Epithelial cell of esophagus (primary cell): ENCODE data around the gene TPSAB1.
"Not testable (repeated sequence)": the region's sequence is repeated elsewhere in the genome, so short reads cannot be mapped to it uniquely, and the experiment has no call there.

Source experiments
- DNase-seq: peaks from one replicate; pipeline ENCODE4 v3.0.0; 2010; ENCODE audit warnings: low read depth
- H3K4me3 ChIP-seq: 2 replicates; pipeline ENCODE4 v1.5.1; 2011; ENCODE audit warnings: mild to moderate bottlenecking, low read length, control low read depth
- TF ChIP-seq, protein P1 (sequence below): IDR thresholded peaks from 2 replicates; pipeline ENCODE4 v1.5.1; 2011; ENCODE audit warnings: low read depth, mild to moderate bottlenecking, low read length, control low read depth, inconsistent platforms; ENCODE audit not compliant: insufficient read depth; ENCODE audit errors: missing control alignments

The TPSAB1 gene

DNA sequence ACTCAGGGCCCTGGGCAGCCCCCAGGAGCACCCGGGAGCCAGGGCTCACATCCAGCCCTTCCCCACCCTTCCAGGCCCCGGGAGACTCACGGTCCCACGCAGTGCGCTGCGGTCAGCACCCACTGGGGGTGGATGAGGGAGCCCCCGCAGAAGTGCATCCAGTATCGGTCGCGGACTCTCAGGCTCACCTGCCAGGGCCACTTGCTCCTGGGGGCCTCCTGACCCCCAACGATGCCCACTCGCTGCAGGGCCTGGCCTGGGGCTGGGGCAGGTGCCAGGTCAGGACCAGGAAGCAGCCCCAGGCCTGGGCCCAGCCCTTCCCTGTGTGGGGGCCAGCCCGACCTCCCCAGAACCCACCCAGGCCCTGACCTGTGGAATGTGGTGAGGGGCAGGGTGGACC, 11.0 kb upstream of the TPSAB1 start:
- H3K4me3 ChIP-seq, DNase-seq: not testable (repeated sequence)

DNA sequence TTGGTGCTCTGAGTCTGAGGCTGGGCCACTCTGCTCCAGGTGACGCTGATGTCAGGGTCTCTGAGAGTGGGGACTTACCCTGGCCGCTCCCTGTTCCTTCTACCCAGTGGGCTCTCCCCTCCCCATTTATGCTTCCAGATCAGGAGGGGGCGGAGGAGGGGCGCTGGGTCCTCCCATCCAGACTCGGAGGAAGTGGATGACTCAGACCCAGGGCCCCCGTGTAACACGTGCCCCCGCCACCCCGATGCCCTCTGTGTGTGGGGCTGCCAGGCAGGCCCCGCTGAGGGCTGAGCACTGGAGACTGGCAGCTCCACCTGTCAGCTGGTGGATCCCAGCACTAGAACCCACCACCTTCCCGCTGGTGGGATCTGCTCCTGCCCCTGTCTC, 10.4 kb upstream of the TPSAB1 start, which contains the start of gene TPSB2:
Gene TPSB2 (minus strand): TSS at position 101 of the 387 bp plus-strand sequence. CDS start 233 bp downstream, outside the sequence.
- DNase-seq, H3K4me3 ChIP-seq: not testable (repeated sequence)

DNA sequence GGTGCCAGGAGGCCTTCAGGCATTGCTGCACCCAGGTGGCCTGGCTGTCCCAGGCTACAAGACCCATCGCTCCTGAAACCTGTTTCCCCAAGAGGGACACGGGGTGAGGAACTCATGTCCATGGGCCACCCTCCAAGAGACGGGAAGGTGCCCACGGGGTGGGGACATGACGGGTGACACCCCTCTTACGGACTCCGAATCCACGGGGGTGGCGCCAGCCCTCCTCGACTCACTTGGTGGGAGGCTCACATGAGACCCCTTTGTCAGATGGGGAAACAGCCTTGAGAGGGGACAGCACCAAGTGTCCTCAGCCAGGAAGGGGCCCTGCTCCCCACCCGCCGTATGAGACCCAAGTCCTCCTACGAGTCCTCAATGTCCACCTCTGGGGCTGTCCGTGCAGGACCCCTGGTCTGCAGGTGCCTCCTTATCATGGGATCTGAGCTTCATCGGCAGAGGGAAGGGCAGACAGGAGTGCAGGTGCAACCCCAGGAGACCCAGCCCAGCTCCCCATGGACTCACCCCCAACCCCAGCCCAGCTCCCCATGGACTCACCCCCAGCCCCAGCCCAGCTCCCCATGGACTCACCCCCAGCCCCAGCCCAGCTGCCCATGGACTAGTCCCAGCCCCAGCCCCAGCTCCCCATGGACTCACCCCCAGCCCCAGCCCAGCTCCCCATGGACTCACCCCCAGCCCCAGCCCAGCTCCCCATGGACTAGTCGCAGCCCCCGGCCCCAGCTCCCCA, 9.9 kb upstream of the TPSAB1 start:
- not testable (repeated sequence) for H3K4me3 ChIP-seq, DNase-seq

GRCh38 chr16:1231301-1231700, 9.2 kb upstream of the TPSAB1 start:
- not testable (repeated sequence) for H3K4me3 ChIP-seq, DNase-seq

DNA sequence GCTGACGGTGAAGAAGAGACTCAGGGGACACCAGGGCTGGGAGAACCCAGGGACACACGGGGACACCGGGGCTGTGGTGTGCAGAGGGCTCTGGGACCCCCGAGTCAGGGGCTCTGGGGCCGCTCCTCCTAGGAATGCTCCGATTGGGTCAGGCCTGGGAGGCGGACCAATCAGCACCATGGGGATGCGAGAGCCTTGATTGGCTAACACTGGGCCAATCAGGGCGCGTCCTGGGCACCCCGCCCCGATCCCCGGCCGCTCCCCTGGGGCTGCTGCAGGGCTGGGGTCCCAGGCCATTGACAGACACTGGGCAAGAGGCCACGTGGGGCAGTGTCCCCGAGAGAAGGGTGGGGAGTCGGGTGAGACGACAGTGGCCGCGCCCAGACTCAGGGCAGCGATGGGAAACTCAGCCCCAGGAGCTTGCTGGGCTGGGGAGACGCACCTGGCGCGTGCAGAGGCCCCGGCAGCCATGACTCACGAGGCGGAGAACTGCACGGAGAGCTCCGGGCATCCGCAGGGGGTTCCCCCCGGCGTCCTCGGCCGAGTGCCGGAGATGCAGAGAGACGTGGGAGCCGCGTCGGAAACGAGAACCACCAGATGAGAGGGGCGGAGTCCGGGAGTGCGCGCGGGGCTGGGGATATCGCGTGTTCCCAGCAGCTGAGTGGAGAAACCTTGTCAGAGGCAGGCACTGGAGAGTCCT, 8.3 kb upstream of the TPSAB1 start:
- H3K4me3 ChIP-seq, DNase-seq: not testable (repeated sequence)

DNA sequence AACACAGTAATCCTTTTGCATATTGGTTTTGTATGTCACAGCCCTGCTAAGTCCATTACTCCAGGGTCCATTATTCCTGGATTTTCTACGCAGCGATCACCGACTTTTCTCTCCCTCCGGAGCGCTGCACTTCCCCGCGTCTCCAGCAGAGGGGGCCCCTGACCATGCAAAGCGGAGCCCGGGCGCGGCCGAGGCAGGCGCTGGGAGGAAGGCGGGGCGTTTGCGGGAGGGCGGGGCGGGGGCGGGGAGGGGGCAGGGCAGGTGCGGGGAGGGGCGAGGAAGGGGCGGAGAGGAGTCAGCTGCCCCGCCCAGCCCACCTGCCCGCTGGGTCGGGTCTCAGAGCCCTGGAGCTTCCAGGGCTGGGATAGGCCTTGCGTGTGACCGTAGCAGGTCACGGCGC, 3.8 kb upstream of the TPSAB1 start:
- not testable (repeated sequence) for H3K4me3 ChIP-seq, DNase-seq

GRCh38 chr16:1237990-1238389, 2.5 kb upstream of the TPSAB1 start:
- no peak for DNase-seq
- TF ChIP-seq, protein P1, sequence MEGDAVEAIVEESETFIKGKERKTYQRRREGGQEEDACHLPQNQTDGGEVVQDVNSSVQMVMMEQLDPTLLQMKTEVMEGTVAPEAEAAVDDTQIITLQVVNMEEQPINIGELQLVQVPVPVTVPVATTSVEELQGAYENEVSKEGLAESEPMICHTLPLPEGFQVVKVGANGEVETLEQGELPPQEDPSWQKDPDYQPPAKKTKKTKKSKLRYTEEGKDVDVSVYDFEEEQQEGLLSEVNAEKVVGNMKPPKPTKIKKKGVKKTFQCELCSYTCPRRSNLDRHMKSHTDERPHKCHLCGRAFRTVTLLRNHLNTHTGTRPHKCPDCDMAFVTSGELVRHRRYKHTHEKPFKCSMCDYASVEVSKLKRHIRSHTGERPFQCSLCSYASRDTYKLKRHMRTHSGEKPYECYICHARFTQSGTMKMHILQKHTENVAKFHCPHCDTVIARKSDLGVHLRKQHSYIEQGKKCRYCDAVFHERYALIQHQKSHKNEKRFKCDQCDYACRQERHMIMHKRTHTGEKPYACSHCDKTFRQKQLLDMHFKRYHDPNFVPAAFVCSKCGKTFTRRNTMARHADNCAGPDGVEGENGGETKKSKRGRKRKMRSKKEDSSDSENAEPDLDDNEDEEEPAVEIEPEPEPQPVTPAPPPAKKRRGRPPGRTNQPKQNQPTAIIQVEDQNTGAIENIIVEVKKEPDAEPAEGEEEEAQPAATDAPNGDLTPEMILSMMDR: no peak
- H3K4me3 ChIP-seq: no peak overlapping the region

- not testable (repeated sequence) for DNase-seq
Observed at GRCh38 chr16:1238909-1239308, 1.6 kb upstream of the TPSAB1 start.

GRCh38 chr16:1239575-1239974, 930 bp upstream of the TPSAB1 start:
- DNase-seq, H3K4me3 ChIP-seq: not testable (repeated sequence)

More at GRCh38 chr16:1238909-1239308, 1.6 kb upstream of the TPSAB1 start:
- H3K4me3 ChIP-seq: not testable (repeated sequence)

- H3K4me3 ChIP-seq: not testable (repeated sequence)
Observed at GRCh38 chr16:1241081-1241480, 576 bp downstream of the TPSAB1 start.

GRCh38 chr16:1243363-1243762, 2.9 kb downstream of the TPSAB1 start:
- DNase-seq, H3K4me3 ChIP-seq: not testable (repeated sequence)

More at GRCh38 chr16:1241081-1241480, 576 bp downstream of the TPSAB1 start:
- not testable (repeated sequence) for DNase-seq

GRCh38 chr16:1243907-1244850, 3.7 kb downstream of the TPSAB1 start:
- not testable (repeated sequence) for DNase-seq, H3K4me3 ChIP-seq

GRCh38 chr16:1244881-1245280, 4.4 kb downstream of the TPSAB1 start:
- no peak for DNase-seq
- TF ChIP-seq, protein P1: no peak
- no peak overlapping the region for H3K4me3 ChIP-seq
